GM12892 (cell line): ENCODE measurements around the gene CXCR6.

ENCODE experiments used
- POLR2A ChIP-seq: IDR thresholded peaks from 2 replicates; pipeline ENCODE4 v1.6.1; 2011; ENCODE audit warnings: low read depth, low read length, control low read depth
- POLR2AphosphoS5 ChIP-seq: IDR thresholded peaks from 2 replicates; pipeline ENCODE4 v1.6.1; 2011; ENCODE audit warnings: low read depth, low read length, control low read depth
- TAF1 ChIP-seq: IDR thresholded peaks from 2 replicates; pipeline ENCODE4 v1.6.1; 2011; ENCODE audit warnings: low read depth, mild to moderate bottlenecking, control low read depth, low read length, borderline replicate concordance

DNA sequence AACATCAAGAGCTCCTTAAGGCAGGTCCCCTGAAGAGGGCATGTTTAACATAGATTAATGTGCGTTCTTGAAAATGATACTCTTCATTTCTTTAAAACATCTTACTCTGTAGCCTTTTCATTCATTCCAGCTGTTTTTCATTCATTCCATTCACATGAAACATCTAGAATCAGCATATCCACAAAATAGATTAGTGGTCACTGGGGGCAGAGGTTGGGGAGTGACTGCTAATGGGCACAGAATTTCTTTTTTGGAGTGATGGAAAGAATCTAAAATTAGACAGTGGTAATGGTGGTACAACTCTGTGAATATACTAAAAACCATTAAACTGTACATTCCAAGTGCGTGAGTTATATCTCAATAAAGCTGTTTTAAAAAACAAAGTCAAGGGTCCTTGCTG, 15.4 kb upstream of the CXCR6 start:
- TF ChIP-seq POLR2A: no peak
- TF ChIP-seq POLR2AphosphoS5: no peak
- TF ChIP-seq TAF1: no peak
